ENCODE measurements around the gene NDUFB8.

NDUFB8 gene

GRCh38 chr10:100490531-100490930 is 39.1 kb downstream of the NDUFB8 start:
- Histone ChIP-seq H3K9ac (ENCODE audit: low read depth in 1 of 2, low read length in 2 of 2) (no peak overlapping the region), H3K27me3 (ENCODE audit: control insufficient read depth in 2 of 2, insufficient read depth in 2 of 2, low read length in 2 of 2) (no peaks in the 10 kb centered on the region), H3K4me3 (ENCODE audit: low read length in 2 of 2) (no peak overlapping the region), H3K9me3 (ENCODE audit: control insufficient read depth in 2 of 2, low read length in 2 of 2) (no peaks in the 10 kb centered on the region), H3K4me1 (ENCODE audit: control insufficient read depth in 2 of 2, insufficient read depth in 2 of 2, low read length in 2 of 2) (no peaks in the 10 kb centered on the region), H3K36me3 (ENCODE audit: control insufficient read depth in 2 of 2, insufficient read depth in 2 of 2, low read length in 2 of 2) (peaks cover 17 to 47% of the 10 kb centered on the region in 2 donors), H3K27ac (ENCODE audit: low read depth in 2 of 2, low read length in 2 of 2) (no peak overlapping the region)

- Histone ChIP-seq H3K9me3 (ENCODE audit: control insufficient read depth in 2 of 2, low read length in 2 of 2) (no peaks in the 10 kb centered on the region), H3K27me3 (ENCODE audit: control insufficient read depth in 2 of 2, insufficient read depth in 2 of 2, low read length in 2 of 2) (no peaks in the 10 kb centered on the region), H3K4me1 (ENCODE audit: control insufficient read depth in 2 of 2, insufficient read depth in 2 of 2, low read length in 2 of 2) (no peaks in the 10 kb centered on the region), H3K36me3 (ENCODE audit: control insufficient read depth in 2 of 2, insufficient read depth in 2 of 2, low read length in 2 of 2) (peaks cover 17 to 41% of the 10 kb centered on the region in 2 donors), H3K4me3 (ENCODE audit: low read length in 2 of 2) (no peak overlapping the region), H3K27ac (ENCODE audit: low read depth in 2 of 2, low read length in 2 of 2) (no peak overlapping the region), H3K9ac (ENCODE audit: low read depth in 1 of 2, low read length in 2 of 2) (no peak overlapping the region)
Measured at GRCh38 chr10:100489396-100489795, 40.3 kb downstream of the NDUFB8 start.

- Histone ChIP-seq H3K9me3 (ENCODE audit: control insufficient read depth in 2 of 2, low read length in 2 of 2) (no peaks in the 10 kb centered on the region), H3K9ac (ENCODE audit: low read depth in 1 of 2, low read length in 2 of 2) (no peak overlapping the region), H3K36me3 (ENCODE audit: control insufficient read depth in 2 of 2, insufficient read depth in 2 of 2, low read length in 2 of 2) (peaks cover 17 to 38% of the 10 kb centered on the region in 2 donors), H3K27me3 (ENCODE audit: control insufficient read depth in 2 of 2, insufficient read depth in 2 of 2, low read length in 2 of 2) (peaks cover 4 to 5% of the 10 kb centered on the region in 2 donors), H3K4me3 (ENCODE audit: low read length in 2 of 2) (no peak overlapping the region), H3K27ac (ENCODE audit: low read depth in 2 of 2, low read length in 2 of 2) (no peak overlapping the region), H3K4me1 (ENCODE audit: control insufficient read depth in 2 of 2, insufficient read depth in 2 of 2, low read length in 2 of 2) (peaks cover 7 to 8% of the 10 kb centered on the region in 2 donors)
Measured at GRCh38 chr10:100487529-100487928, 42.1 kb downstream of the NDUFB8 start.

GRCh38 chr10:100485801-100486495 is 43.7 kb downstream of the NDUFB8 start:
- no peak overlapping the region for H3K9ac ChIP-seq (ENCODE audit: low read depth in 1 of 2, low read length in 2 of 2)
- H3K27me3 ChIP-seq (ENCODE audit: control insufficient read depth in 2 of 2, insufficient read depth in 2 of 2, low read length in 2 of 2) = peaks cover 6 to 8% of the 10 kb centered on the region in 2 donors
- H3K9me3 ChIP-seq (ENCODE audit: control insufficient read depth in 2 of 2, low read length in 2 of 2) = no peaks in the 10 kb centered on the region
- H3K27ac ChIP-seq (ENCODE audit: low read depth in 2 of 2, low read length in 2 of 2) = no peak overlapping the region
- H3K36me3 ChIP-seq (ENCODE audit: control insufficient read depth in 2 of 2, insufficient read depth in 2 of 2, low read length in 2 of 2) = peaks cover 17 to 38% of the 10 kb centered on the region in 2 donors
- peaks cover 16 to 18% of the 10 kb centered on the region in 2 donors for H3K4me1 ChIP-seq (ENCODE audit: control insufficient read depth in 2 of 2, insufficient read depth in 2 of 2, low read length in 2 of 2)
- no peak overlapping the region for H3K4me3 ChIP-seq (ENCODE audit: low read length in 2 of 2)

- Histone ChIP-seq H3K9me3 (ENCODE audit: control insufficient read depth in 2 of 2, low read length in 2 of 2) (no peaks in the 10 kb centered on the region), H3K27me3 (ENCODE audit: control insufficient read depth in 2 of 2, insufficient read depth in 2 of 2, low read length in 2 of 2) (peaks cover 9 to 12% of the 10 kb centered on the region in 2 donors), H3K4me3 (ENCODE audit: low read length in 2 of 2) (no peak overlapping the region), H3K27ac (ENCODE audit: low read depth in 2 of 2, low read length in 2 of 2) (no peak overlapping the region), H3K9ac (ENCODE audit: low read depth in 1 of 2, low read length in 2 of 2) (no peak overlapping the region), H3K36me3 (ENCODE audit: control insufficient read depth in 2 of 2, insufficient read depth in 2 of 2, low read length in 2 of 2) (peaks cover 17 to 35% of the 10 kb centered on the region in 2 donors), H3K4me1 (ENCODE audit: control insufficient read depth in 2 of 2, insufficient read depth in 2 of 2, low read length in 2 of 2) (peaks cover 16 to 18% of the 10 kb centered on the region in 2 donors)
Measured at GRCh38 chr10:100485366-100485765, 44.3 kb downstream of the NDUFB8 start.

- H3K9me3 ChIP-seq (ENCODE audit: control insufficient read depth in 2 of 2, low read length in 2 of 2) = no peaks in the 10 kb centered on the region
- no peak overlapping the region for H3K4me3 ChIP-seq (ENCODE audit: low read length in 2 of 2)
- no peak overlapping the region for H3K27ac ChIP-seq (ENCODE audit: low read depth in 2 of 2, low read length in 2 of 2)
- peaks cover 12 to 22% of the 10 kb centered on the region in 2 donors for H3K36me3 ChIP-seq (ENCODE audit: control insufficient read depth in 2 of 2, insufficient read depth in 2 of 2, low read length in 2 of 2)
- H3K27me3 ChIP-seq (ENCODE audit: control insufficient read depth in 2 of 2, insufficient read depth in 2 of 2, low read length in 2 of 2) = peaks cover 15 to 21% of the 10 kb centered on the region in 2 donors
- H3K9ac ChIP-seq (ENCODE audit: low read depth in 1 of 2, low read length in 2 of 2) = no peak overlapping the region
- peaks cover 16 to 18% of the 10 kb centered on the region in 2 donors for H3K4me1 ChIP-seq (ENCODE audit: control insufficient read depth in 2 of 2, insufficient read depth in 2 of 2, low read length in 2 of 2)
Measured at GRCh38 chr10:100483876-100484666, 45.6 kb downstream of the NDUFB8 start.

- Histone ChIP-seq H3K4me3 (ENCODE audit: low read length in 2 of 2) (peak overlapping the region in 1 of 2 donors; percentile 76), H3K4me1 (ENCODE audit: control insufficient read depth in 2 of 2, insufficient read depth in 2 of 2, low read length in 2 of 2) (peaks cover 16 to 18% of the 10 kb centered on the region in 2 donors), H3K9me3 (ENCODE audit: control insufficient read depth in 2 of 2, low read length in 2 of 2) (no peaks in the 10 kb centered on the region), H3K27me3 (ENCODE audit: control insufficient read depth in 2 of 2, insufficient read depth in 2 of 2, low read length in 2 of 2) (peaks cover 15 to 21% of the 10 kb centered on the region in 2 donors), H3K36me3 (ENCODE audit: control insufficient read depth in 2 of 2, insufficient read depth in 2 of 2, low read length in 2 of 2) (peaks cover 5 to 12% of the 10 kb centered on the region in 2 donors), H3K27ac (ENCODE audit: low read depth in 2 of 2, low read length in 2 of 2) (no peak overlapping the region), H3K9ac (ENCODE audit: low read depth in 1 of 2, low read length in 2 of 2) (no peak overlapping the region)
Measured at GRCh38 chr10:100482834-100483185, 46.9 kb downstream of the NDUFB8 start.

- Histone ChIP-seq H3K4me3 (ENCODE audit: low read length in 2 of 2) (peak overlapping the region; percentile 68 to 76), H3K27ac (ENCODE audit: low read depth in 2 of 2, low read length in 2 of 2) (no peak overlapping the region), H3K4me1 (ENCODE audit: control insufficient read depth in 2 of 2, insufficient read depth in 2 of 2, low read length in 2 of 2) (peaks cover 16 to 18% of the 10 kb centered on the region in 2 donors), H3K36me3 (ENCODE audit: control insufficient read depth in 2 of 2, insufficient read depth in 2 of 2, low read length in 2 of 2) (peaks cover 0 to 7% of the 10 kb centered on the region in 2 donors), H3K9me3 (ENCODE audit: control insufficient read depth in 2 of 2, low read length in 2 of 2) (no peaks in the 10 kb centered on the region), H3K27me3 (ENCODE audit: control insufficient read depth in 2 of 2, insufficient read depth in 2 of 2, low read length in 2 of 2) (peaks cover 15 to 21% of the 10 kb centered on the region in 2 donors), H3K9ac (ENCODE audit: low read depth in 1 of 2, low read length in 2 of 2) (no peak overlapping the region)
Measured at GRCh38 chr10:100482181-100482833, 47.4 kb downstream of the NDUFB8 start.

- H3K4me3 ChIP-seq (ENCODE audit: low read length in 2 of 2) = peak overlapping the region; percentile 68 to 76
- peak overlapping the region; percentile 23 to 24 for H3K9ac ChIP-seq (ENCODE audit: low read depth in 1 of 2, low read length in 2 of 2)
- H3K27me3 ChIP-seq (ENCODE audit: control insufficient read depth in 2 of 2, insufficient read depth in 2 of 2, low read length in 2 of 2) = peaks cover 15 to 21% of the 10 kb centered on the region in 2 donors
- peaks cover 16 to 18% of the 10 kb centered on the region in 2 donors for H3K4me1 ChIP-seq (ENCODE audit: control insufficient read depth in 2 of 2, insufficient read depth in 2 of 2, low read length in 2 of 2)
- no peak overlapping the region for H3K27ac ChIP-seq (ENCODE audit: low read depth in 2 of 2, low read length in 2 of 2)
- H3K9me3 ChIP-seq (ENCODE audit: control insufficient read depth in 2 of 2, low read length in 2 of 2) = no peaks in the 10 kb centered on the region
- peaks cover 0 to 3% of the 10 kb centered on the region in 2 donors for H3K36me3 ChIP-seq (ENCODE audit: control insufficient read depth in 2 of 2, insufficient read depth in 2 of 2, low read length in 2 of 2)
Measured at GRCh38 chr10:100481462-100482081, 48.1 kb downstream of the NDUFB8 start.

Data from mucosa of rectum (tissue), 2 donors.